Activated CD4-positive, alpha-beta T cell treated with anti-CD3 and anti-CD28 coated beads, Interleukin-2, Interleukin-6, amounts not matched to agents 100 ng/mL and 50 ng/mL, durations not matched to agents 16 hours and 8 hours (primary cell): ENCODE measurements around the gene PPARG.
A peak's percentile ranks its signal among the peaks of the same experiment; 100 is the strongest.
"Not testable (repeated sequence)": the region's sequence is repeated elsewhere in the genome, so short reads cannot be mapped to it uniquely, and the experiment has no call there.

ENCODE experiments used
- DNase-seq: peaks from one replicate; pipeline ENCODE4 v3.0.0-alpha.2; 2020

PPARG gene

DNA sequence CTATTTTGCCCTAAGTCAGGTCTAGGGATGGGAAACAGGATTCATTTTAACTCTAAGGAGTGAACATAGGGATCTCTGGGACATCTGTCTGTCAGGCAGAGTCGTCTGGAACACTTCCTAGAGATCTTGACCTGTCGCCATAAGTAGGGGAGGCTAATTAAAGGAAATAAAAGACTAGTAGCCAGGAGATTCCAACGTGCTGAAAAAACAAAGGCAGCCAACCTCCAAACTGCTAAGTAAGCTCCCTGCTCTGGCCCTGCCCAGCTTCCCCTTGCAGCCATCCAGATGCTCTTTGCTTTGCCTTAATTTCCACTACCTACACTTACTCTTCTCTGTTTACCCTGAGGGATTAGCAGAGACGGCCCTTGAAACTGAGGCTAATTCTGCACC lies 177.0 kb downstream of the PPARG start:
- no peak for DNase-seq

DNA sequence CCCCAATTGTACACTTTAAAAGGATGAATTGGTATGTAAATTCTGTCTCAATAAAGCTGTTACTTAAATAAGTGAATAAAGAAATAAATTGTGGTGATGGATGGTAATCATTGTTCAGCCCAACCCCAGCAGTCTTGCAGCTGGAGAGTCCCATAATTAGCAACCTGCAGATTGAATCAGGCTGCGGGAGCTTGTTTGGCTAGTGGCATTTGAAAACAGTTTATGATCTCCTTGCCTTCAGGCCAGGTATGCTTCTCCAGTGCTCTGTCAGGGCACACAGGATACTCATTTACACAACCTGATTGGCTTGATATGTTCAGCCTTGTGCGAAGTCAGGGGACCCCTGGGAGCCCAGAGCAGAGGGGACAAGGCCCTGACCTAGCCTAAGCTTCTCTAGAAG lies 178.9 kb downstream of the PPARG start:
- no peak for DNase-seq

DNA sequence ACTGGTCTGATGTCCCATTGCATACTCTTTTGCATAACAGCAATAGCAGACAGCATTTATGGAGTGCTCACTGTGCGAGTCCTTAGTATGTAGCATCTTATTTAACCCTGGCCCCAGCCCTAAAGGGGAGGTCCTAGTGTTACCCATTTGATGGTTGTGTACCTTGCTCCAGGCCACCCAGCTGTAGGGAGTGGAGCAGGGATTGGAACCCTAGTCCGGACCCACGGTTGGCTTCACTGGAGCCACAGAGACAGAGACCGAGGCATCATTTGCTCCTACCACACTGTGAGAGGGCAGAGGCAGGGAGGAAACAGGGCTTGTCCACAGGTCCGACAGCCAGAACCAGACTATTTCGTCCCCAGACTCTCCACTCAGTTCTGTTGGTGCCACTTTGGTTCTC lies 179.4 kb downstream of the PPARG start:
- DNase-seq, result no peak

DNA sequence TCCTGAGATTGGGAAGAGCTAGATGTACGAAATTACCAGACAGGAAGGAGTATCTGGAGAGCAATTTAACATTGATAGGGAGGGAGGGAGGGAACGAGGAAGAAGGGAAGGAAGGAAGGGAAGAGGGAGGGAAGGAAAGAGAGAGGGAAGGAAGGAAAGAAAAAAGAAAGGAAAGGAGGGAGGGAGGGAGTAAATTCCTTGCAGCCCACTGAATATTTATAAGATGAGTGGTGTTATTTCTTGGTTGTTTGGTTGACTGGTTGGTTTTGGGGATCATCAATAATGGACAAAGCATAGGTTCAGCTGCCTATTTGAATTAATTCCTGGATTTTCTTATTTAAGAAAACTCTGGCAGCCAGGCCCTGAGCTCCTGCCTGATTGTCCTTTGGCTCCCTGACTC lies 179.9 kb downstream of the PPARG start:
- DNase-seq, result no peak

DNA sequence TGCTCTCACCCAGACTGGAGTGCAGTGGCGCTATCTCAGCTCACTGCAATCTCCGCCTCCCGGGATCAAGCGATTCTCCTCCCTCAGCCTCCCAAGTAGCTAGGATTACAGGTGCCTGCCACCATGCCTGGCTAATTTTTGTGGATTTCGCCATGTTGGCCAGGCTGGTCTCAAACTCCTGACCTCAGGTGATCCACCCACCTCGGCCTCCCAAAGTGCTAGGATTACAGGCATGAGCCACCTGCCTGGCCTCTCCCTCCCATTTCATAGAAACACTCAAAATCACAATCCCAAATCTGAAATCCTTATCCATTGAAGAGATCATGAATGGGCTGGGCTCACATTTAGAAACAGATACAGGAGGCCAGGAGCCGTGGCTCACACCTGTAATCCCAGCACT lies 180.4 kb downstream of the PPARG start:
- not testable (repeated sequence) for DNase-seq

DNA sequence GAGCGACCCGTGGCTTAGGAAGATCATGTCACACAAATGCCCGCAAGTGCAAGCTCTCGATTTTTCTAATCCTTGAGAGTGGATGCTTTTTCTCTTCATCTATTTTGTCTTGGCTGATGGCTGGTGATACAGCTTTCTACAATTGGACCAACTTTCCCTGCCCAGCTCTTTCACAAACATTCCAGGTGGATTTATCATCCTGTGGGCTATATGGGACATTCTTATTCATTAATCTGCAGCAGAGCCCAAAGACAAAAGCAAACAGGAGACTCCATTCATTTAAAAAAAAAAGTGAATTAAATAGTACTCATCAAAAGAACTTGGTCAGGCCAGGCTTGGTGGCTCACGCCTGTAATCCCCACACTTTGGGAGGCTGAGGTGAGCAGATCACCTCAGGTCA lies 181.2 kb downstream of the PPARG start:
- DNase-seq, result no peak

DNA sequence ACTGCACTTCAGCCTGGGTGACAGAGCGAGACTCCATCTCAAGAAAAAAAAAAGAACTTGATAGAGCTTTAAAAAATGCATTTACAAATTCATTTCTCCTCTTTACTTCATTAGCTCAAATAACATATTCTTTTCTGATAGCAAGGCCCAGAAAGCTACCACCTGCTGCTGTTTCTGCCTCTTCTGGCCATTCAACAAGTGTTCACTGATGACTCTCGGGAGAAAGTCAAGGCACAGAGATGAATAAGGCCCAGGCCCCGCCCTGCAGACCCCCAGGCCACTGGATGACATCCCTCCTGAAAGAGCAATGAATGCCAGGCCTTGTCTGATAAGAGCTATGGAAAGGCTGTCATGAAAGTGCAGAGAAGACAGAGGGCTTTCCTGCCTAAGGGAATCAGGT lies 181.8 kb downstream of the PPARG start:
- no peak for DNase-seq

DNA sequence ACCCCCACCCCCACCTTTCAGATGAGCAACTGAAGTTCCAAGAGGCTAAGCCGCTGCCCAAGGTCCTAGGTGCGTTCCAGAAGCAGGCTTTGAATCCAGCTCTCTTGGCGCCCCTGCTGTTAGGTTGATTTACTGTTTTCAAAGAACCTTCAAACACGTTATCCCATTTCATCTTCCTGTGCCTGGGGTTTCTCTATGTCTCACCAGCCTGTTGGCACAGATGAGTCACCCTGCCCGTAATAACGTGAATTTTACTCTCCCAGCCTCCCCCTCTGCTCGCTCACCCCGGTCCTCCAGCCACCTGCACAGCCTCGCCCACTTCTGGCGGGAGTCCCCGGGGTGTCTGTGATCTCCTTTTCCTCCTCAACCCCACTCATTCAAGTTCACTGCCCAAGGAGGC lies 182.4 kb downstream of the PPARG start:
- DNase-seq, result peak; percentile 95

DNA sequence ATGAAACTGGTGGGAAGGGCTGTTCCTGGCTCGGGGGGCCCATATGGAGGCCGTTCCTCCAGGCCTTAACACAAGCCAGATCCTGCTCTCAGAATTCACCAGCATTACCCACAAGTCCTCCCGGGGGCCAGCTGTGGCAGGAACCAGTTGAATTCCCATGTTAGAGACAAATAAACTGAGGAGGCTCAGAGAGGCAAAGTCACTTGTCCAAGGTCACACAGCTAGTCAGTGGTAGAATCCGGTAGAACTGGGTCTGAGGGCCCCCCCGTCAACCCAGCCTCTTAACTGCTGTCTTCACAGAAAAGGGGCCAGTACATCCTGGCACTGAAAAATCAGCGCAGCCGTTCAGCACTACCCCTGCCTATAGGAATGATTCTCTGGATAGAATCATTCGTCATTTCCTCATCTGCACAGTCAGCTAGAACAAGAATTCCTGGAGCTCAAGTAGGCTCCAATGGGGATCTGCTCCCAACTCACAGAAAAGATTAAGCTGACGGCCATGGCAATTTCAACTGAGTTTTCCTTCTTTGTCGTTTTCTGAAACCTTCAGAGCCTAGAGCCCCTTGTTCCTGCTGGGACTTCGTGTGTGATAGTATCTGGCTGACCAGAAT lies 183.2 kb downstream of the PPARG start:
- no peak for DNase-seq

DNA sequence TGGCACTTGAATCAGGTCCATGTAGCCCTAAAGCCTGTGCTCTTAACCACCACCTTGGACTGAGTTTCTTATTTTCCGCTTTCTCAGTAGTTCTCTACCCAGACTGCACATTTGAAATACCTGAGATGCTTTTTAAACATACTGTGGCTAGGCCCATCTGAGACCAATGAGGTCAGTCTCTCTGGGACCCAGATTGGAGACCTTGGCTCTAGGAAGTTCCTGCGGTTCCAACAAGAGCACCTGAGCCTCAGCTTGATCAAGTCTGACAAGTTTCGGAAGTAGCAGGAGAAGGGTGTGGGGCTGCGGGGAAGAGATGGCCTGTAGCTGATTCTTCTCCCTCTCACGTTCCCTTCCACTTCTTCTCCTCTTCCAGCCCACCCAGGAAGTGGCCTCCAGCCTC lies 183.9 kb downstream of the PPARG start:
- DNase-seq, result peak; percentile 39

DNA sequence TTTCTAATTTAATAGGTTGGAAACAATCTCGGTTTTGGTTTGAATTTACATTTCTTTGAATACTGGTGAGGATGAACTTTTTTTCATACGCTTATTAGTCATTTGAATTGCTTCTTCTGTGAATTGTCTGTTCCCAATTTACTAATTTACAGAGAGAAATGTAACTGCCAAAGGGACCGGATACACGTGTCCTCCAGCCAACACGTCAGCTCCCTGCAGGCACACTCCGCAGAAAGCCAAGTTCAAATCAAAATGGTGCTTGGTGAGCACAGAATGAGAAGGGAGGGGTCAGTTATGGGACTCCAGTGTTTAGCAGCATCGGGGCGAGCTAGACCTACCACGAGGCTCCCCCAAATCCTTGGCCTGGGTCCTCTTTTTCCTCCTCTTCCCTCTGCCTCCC lies 184.6 kb downstream of the PPARG start:
- peak; percentile 79 for DNase-seq

DNA sequence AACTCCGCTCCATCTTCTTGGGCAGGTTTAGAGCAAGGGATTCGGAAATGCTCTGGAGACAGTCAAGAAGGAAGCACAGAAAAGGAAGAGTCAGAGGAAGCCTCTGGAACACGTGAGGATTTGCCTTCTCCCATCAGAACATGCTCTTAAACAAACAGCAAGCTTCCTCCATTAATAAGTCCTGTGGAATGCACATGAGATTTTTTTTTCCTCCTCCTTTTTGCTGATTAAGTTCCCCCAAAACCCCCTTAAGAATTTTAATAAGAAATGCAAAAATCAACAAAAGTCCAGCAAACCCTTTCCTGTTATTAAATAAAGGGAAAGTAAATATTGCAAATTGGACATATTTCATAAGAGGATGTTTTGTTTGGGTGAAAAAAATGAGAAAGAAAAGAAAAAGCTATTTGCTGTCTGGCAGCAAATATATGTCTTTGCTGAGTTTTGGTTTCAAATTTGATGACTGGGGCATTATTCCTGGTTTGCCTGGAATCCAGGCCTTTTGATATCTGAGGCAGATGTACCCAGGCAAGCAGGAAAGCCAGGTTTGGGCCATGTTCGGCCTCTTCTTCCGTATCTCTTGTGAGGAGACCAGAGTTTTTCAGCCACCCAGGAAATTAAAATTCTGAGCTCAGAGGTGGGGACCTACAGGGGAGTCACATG lies 187.5 kb downstream of the PPARG start:
- no peak for DNase-seq

DNA sequence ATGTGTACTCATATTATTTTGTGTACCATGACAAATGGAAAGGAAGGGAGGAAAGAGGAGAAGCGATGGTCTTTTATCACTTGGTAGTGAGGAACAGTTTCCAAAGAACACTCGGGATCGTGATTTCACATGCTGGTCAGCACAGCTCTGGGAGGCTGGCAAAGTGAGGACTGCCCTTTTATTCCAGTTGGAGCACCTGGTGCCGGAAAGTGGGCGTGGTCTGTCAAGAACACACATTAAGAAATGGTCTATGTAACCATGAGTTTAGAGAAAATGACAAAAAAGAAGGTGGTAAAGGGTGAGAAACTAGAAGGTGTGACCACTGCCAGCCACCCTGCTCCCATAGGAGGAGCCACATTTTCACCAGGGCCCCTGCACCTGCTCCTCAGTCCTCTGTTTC lies 188.4 kb downstream of the PPARG start:
- DNase-seq, result no peak

DNA sequence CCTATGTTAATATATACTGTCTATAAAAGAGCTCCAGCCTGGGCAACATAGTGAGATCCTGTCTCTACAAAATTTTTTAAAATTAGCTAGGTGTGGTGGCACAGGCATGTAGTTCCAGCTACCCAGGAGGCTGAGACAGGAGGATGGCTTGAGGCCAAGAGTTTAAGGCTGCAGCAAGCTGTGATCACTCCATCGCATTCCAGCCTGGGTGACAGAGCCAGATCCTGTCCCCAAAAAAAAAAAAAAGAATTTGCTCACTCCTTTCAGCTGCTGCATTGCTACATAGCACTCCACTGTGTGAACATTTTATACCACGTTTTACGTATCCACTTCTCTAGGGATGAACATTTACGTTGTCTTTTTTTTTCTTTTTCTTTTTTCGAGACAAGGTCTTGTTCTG lies 189.5 kb downstream of the PPARG start:
- DNase-seq, result no peak

DNA sequence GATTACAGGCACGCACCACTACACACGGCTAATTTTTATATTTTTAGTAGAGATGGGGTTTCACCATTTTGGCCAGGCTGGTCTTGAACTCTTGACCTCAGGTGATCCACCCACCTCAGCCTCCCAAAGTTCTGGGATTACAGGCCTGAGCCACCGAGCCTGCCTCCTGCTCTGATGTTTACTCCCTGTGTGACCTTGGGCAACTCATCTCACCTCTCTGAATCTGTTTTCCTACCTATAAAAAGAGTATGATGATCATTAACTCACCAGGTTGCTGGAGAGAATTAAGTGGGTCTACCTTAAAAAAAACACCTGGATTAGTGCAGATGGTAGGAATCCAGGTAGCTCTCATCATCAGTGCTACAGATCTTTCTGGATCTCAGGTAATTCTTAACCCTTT lies 190.3 kb downstream of the PPARG start:
- DNase-seq, result not testable (repeated sequence)

DNA sequence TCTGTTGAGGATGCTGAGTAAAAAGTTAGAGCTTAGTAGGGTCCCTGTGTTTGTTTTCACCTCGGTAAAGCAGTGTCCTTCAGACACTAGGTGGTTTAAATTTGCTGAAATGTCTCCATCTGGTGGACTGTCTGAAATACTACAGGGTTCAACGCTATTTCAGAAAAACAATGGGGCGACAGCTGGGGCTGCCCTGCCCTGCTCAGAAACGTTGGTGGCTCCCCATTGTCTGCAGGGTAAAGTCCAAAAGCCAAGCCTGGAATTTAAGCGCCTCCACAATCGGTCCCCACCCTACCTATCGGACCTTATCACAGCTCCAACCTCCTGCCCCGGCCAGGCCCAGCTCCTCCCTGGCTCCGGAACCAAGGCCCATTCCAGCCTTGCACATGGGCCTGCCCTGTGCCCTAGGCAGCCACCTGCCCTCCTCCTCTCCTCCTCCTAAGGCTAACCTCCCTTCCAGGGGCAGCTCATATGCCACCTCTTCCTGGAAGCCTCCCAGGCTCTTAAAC lies 191.1 kb downstream of the PPARG start:
- peak; percentile 75 for DNase-seq

DNA sequence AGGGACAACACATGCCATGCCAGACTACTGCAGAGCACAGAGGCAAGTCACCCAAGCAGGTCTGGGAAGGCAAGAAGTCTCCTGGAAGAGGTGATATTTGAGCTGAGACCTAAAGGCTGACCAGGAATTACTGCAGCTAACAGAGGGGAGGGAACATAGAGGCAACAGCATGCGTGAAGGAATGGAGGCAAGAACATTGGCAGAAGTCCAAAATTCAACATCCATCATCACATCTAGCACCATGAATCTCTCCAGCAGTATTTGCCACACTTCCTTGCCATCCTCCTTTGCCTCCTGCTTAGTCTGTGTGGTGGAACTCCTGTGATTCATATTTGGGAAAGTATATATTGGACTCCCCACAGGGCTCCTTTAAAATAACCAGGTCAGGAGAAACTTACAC lies 194.5 kb downstream of the PPARG start:
- no peak for DNase-seq

DNA sequence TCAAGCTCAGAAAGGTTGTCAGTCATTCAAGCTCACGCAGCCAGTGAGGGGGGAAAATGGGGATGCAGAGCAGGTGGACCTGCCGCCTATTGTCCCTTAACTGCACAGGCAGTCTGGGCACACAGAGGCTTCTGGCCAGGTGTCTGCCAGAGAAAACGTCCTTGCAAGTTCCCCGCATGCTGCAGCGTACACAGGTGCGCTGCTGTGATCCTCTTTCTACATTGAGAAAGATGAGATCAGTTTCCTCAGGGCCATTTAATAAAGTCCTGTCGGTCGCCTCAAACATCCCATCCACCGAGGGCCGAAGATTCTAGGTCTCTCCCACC lies 195.0 kb downstream of the PPARG start:
- DNase-seq, result no peak
